ENCODE data around the gene CARNS1.
"Not testable (repeated sequence)": the region's sequence is repeated elsewhere in the genome, so short reads cannot be mapped to it uniquely, and the experiment has no call there.

The CARNS1 gene

DNA sequence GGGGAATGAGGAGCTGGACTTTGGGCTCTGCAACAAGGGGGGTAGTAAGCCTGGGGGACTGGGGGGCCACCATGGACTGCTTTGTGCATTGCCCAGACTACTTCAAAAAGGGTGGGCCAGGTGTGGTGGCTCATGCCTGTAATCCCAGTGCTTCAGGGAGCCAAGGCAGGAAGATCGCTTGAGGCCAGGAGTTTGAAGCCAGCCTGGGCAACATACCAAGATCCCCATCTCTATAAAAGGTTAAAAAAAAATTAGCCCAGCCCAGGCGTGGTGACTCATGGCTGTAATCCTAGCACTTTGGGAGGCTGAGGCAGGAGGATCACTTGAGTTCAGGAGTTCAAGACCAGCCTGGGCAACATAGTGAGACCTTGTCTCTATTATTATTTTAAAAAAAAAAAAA is 50.1 kb downstream of the CARNS1 start:
- not testable (repeated sequence) for DNase-seq (ENCODE audit: low spot score)

DNA sequence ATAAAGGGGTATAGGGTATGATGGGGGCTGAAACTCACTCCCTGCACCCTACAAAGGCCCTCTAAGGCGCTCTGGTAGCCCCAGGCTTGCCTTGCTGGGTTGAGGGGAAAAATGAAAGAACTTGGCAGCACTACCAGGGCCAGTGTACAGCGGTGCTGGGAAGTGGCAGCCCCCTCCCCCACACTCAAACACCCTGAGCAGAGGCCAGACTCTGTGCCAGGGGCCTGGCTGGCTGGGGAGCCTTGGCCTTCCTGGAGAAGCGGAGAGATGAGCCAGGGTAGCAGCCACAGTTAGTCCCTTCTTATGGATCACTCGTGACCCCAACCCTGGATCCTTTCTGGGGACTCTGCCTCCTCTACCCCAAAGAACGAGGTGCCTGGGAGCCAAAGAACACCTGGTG is 50.9 kb downstream of the CARNS1 start:
- DNase-seq (ENCODE audit: low spot score) = no peak

DNA sequence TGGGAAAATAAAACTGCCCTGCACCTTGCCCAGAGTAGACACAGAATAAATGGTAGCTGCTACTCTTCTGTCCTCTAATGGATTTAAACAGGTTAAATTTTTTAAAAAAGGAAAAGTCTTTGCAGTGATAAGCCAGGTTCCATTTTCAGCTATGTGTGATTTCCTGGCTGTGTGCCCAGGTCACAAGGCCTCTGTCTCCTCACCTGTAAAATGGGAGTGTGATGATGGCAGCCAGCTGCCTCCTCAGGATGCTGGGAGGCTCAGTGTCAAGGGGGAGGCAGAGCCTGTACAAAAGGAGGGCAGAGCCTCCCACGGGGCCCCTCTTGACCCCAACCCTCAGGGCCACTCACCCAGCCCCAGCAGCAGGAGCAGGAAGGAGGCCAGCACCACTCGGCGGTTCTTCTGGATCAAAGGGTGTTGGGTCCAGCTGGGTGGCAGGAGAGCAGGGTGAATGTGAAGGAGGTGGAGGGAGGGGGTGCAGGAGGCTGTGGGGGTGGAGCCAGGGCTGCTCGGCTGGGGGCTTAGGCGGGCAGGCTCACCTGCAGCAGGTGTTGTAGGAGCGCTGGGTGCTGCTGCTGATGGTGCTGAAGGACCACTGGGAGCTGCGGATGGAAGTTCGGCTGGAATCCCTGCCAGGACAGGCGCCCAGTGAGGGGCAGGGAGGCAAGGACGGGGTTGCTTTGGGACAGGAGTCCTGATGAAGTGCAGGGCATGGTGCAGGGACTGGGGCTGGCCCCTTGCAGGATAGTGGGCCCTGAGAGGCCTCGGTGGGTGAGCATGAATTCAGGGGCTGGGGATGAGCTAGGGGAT is 51.7 kb downstream of the CARNS1 start:
- no peak for DNase-seq (ENCODE audit: low spot score)

DNA sequence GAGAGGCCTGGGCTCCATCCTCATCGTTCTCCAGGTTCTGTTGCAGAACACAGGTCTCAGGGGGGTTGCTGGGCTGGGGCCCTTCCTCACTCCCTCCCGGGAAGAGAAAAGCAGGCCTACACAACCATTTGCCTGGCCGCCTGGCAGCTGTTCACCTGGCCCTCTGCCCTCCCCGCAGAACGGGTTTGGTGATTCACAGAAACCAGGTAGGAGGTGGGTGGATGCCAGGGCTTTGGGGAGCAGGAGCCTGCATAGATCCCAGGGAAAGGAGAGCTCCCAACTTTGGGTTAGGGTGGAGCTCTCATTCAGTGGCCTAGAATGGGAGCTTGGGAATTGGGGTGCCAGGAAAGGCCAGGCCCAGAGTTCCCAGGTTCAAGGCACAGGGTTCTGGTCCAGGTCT is 52.6 kb downstream of the CARNS1 start:
- DNase-seq (ENCODE audit: low spot score) = no peak

DNA sequence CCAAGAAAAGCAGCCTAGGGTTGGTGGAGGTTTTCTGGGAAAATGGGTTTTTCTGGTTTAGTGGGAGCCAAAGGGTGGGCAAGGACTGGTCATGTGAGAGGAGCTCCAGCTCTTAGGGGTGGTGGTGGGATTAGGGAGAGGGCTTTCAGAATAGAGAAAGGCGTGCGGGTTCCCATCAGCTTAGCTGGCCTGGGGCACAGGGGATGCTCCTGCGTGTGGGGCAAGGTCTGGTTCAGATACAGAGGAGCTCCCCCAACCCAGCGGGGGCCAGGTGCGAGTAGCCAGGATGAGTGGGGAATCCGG is 52.9 kb downstream of the CARNS1 start:
- DNase-seq (ENCODE audit: low spot score) = no peak

DNA sequence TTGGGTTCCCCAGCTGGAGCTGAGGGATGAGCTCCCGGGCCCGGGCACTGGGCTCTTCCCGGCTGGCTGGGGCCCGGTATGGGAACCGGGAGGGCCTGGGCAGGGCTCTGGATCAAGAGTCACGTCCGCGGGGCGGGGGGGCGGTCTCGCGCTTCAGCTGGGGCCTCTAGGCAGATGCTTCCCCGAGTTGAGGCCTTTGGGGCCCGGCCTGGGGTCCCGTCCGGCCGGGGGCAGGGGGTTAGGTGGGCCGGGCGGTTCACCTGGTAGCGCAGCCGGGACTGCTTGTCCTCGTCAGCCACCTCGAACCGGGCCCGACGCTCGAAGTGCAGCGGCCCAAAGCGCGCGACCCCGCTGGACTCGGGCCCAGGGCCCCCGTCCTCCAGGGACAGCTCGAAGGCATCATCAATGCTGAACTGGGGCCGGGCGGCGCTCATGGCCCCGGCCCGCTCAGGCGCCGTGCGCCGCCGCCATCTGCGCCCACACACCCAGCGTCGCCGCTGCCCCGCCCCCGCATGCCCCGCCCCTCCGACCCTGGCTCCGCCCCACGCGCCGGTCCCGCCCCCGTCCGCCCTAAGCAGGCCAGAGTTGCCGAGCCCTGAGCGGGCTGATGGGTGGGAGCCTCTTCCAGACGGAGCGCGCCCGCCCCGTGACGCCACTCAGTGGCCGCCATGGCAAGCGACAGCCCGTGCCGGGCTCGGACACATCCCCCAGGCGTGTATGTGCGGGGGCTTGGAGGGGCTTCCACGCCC is 53.5 kb downstream of the CARNS1 start, which contains the start of gene TMEM134:
Gene TMEM134, minus strand, starts transcription at position 493 of the 749 bp plus-strand sequence. Its CDS starts 59 bp downstream, at position 434.
- DNase-seq (ENCODE audit: low spot score) = peak; percentile 98

DNA sequence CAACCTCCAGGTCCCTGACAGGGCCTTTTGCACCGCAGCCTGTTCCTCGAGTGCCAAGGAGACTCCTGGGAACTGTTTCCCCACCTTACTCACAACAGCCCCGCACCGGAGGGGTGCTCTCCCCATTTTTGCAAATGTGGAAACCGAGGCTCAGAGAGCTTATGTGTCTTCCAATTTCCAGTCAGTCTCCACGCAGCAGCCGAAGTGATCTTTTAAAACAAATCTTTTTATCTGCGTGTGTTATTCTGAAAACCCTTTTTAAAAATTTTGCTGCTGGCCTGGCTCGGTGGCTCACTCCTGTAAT is 54.0 kb downstream of the CARNS1 start:
- DNase-seq (ENCODE audit: low spot score) = no peak

DNA sequence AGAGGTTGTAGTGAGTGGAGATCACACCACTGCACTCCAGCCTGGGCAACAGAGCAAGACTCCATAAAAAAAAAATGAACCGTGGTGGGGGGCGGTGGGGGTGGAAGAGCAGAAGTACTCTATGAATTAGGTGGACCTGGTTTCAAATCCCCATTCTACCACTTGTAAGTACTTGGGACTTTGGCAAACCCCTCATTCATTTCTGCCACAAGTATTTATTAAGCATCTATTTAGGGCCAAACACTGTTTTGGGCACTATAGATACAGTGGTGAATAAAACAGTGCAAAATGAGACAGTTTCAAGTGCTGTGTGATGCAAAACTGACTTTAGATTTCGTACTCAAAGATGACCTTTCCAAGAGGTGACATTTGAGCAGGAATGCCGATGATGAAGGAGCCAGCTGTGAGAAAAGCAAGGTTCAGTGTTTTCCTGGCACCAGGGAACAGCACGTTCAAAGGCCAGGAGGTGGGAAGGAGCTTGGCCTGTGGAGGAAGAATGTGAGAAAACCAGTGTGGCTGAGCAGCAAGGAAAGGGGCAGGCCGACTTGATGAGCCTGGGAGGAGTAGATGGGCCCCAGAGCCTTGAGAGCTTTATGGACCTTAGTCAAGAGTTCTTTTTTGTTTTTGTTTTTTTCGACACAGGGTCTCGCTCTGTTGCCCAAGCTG is 55.0 kb downstream of the CARNS1 start:
- no peak for DNase-seq (ENCODE audit: low spot score)

DNA sequence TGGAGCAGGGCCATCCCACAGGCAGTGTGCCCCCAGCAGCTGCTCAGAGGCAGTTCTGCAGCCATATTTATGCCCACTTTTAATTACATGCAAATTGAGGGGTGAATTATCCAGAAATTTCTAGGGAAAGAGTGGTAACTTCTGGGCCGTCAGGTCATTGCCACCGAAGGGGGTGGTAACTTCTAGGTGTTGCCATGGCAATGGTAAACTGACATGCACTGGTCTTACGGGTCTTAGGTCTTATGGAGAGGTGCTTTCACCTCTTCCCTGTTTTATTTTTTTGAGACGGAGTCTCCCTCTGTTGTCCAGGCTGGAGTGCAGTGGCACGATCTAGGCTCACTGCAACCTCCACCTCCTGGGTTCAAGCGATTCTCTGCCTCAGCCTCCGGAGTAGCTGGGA is 57.4 kb downstream of the CARNS1 start:
- DNase-seq (ENCODE audit: low spot score) = no peak
